Measurements from ENCODE around the gene NDUFA11.

GRCh38 chr19:5877427-5877826, 26.2 kb downstream of the NDUFA11 start:
- TF ChIP-seq CTCF (IDR thresholded peaks at IDR 0.05): no peak
- TF ChIP-seq POLR2AphosphoS5 (IDR thresholded peaks at IDR 0.05): no peak
- TF ChIP-seq POLR2A (IDR thresholded peaks at IDR 0.05): no peak

All from sigmoid colon (tissue), 4 donors.